ENCODE measurements around the gene STK32C.

DNA sequence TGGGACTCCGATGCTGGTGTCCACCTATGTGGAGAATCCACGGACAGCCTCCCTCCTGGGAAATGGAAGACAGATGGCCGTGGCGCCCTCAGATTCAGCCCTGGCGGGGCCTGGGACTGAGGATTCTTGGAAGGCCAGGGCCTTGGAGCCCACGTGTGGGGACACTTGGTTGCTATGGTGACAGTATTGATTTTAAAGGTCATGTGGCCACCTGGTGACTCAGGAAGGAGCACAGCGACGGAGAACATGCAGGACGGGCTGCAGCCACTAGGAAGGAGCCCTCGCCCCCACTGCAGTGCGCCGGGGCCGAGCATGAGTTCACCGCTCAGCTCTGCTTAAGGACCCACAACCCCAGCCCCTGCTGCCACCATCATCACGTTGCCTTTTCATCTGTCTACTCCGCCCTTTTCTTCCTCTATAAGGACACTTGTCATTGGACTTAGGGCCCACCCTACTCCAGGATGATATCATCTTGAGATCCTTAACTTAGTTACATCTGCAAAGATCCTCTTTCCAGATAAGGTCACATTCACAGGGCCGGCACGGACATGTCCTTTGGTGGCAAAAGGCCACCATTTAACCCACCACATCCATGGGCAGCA, 3.7 kb upstream of the STK32C start:
- TF ChIP-seq, protein P1, sequence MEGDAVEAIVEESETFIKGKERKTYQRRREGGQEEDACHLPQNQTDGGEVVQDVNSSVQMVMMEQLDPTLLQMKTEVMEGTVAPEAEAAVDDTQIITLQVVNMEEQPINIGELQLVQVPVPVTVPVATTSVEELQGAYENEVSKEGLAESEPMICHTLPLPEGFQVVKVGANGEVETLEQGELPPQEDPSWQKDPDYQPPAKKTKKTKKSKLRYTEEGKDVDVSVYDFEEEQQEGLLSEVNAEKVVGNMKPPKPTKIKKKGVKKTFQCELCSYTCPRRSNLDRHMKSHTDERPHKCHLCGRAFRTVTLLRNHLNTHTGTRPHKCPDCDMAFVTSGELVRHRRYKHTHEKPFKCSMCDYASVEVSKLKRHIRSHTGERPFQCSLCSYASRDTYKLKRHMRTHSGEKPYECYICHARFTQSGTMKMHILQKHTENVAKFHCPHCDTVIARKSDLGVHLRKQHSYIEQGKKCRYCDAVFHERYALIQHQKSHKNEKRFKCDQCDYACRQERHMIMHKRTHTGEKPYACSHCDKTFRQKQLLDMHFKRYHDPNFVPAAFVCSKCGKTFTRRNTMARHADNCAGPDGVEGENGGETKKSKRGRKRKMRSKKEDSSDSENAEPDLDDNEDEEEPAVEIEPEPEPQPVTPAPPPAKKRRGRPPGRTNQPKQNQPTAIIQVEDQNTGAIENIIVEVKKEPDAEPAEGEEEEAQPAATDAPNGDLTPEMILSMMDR (IDR thresholded peaks at IDR 0.05) = no peak
- TF ChIP-seq POLR2A (IDR thresholded peaks at IDR 0.05) (no peak), EP300 (IDR thresholded peaks at IDR 0.05) (no peak)

Measured in tibial nerve (tissue), 4 donors.